HG02973 (cell line): ENCODE data around the gene MAN1C1.
"Not testable (repeated sequence)": the region's sequence is repeated elsewhere in the genome, so short reads cannot be mapped to it uniquely, and the experiment has no call there.

ENCODE experiments used
- ATAC-seq: cut with Tn5 transposase; IDR thresholded peaks from one replicate; pipeline ENCODE4 v1.9.1; 2021; ENCODE audit warnings: moderate library complexity; ENCODE audit not compliant: unreplicated experiment

The MAN1C1 gene

DNA sequence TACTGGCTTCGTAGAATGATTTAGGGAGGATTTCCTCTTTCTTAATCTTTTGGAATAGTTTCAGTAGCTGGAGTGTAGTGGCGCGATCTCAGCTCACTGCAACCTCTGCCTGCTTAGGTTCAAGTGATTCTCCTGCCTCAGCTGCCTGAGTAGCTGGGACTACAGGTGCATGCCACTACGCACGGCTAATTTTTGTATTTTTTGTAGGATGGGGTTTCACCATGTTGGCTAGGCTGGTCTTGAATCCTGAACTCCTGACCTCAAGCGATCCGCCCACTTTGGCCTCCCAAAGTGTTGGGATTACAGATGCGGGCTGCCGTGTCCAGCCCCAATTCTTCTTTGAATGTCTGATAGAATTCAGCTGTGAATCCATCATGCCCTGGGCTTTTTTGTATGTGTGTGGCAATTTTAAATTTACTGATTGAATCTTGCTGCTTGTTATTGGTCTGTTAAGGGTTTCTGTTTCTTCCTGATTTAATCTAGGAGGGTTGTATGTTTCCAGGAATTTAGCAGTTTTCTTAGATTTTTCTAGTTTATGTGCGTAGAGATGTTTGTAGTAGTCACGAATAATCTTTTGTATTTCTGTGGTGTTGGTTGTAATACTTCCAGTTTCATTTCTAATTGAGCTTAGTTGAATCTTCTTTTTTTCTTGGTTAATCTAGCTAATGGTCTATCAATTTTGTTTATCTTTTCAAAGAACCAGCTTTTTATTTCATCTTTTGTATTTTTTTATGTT, 15.3 kb downstream of the MAN1C1 start:
- no peak for ATAC-seq

DNA sequence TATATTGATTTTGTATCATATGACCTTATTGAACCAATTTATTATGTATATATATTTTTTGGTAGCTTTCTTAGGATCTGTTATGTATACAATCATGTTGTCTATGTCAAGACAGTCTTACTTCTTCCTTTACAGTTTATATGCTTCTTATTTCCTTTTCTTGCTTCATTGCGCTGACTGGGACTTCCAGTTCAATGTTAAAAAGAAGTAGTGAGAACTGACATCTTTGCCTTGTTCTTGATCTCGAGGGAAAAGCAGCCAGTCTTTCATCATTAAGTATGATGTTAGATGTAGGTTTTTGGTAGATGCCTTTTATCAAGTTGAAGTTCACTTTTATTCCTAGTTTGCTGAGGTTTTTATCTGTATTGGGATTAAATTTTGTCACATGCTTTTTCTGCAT, 17.5 kb downstream of the MAN1C1 start:
- ATAC-seq, result no peak

DNA sequence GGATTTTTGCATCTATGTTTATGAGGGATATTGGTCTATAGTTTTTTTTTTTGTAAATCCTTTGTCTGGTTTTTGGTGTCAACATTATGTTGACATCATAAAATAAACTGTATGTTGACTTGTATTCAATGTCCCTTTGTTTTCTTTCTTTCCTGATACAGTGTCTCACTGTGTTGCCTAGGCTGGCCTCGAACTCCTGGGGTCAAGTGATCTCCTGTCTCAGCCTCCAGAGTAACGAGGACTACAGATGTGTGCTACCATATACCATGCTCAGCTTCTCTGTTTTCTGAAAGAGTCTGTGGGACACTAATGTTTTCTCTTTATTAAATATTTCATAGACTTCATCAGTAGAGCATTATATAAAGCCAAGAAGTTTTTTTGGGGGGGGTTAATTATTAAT, 18.3 kb downstream of the MAN1C1 start:
- ATAC-seq, result no peak

DNA sequence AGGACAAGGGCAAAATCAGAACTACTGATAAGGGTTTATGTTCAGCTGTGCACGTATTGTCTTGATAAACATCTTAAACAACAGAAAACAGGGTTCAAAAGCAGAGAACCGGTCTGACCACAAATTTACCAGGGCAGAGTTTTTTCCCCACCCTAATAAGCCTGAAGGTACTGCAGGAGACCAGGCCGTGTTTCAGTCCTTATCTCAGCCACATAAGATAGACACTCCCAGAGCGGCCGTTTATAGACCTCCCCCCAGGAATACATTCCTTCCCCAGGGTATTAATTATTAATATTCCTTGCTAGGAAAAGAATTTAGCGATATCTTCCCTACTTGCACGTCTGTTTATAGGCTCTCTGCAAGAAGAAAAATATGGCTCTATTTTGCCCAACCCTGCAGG, 19.6 kb downstream of the MAN1C1 start:
- not testable (repeated sequence) for ATAC-seq

DNA sequence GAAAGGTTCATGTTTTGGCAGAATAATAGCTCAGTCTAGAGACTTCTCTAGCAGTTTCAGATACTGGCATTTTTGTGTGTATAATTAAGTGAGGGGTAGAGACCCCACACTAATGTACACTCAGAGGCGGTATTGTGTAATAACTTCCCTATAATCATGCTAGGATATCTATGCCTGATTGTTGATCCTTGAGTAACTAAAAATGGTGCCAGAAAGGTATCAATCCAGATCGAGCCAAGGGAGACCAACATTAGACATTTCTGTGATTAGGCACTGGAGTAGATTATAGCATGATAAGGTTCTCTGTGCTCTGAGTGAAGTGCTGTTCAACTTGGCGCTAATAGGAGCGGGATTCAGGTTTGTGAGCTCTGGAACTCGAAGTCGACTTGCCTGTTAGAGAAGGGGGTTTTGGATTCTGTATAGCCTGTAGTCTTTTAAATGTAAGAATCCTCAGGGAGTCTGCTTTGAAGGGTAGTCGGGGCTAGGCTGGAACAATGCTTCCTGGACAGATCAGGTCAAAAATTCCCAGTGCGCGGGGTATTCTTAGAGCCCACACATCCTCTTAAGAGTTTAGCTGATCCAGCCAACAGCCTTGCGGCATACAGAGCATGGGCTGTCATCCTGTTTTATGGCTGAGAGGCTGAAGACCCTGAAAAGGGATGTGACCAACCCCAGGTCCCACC, 24.2 kb downstream of the MAN1C1 start:
- no peak for ATAC-seq

DNA sequence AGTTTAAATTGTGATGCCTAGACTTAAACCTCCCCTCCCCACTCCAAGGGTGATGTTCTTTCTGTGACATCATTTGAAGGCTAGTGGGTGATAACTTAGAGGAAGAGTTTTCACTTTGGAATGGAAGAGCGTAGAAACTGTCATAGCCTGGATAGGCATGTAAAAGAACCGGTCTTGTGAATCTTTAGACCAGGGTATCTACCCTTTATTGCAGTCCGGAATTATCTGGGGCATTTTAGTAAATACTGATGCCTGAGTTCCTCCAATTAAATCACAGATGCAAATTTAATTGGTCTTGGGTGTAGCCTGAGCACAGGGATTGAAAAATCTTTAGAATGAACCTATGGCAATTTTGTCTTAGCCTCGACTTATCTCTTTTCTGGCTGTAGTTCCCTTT, 24.7 kb downstream of the MAN1C1 start:
- no peak for ATAC-seq

DNA sequence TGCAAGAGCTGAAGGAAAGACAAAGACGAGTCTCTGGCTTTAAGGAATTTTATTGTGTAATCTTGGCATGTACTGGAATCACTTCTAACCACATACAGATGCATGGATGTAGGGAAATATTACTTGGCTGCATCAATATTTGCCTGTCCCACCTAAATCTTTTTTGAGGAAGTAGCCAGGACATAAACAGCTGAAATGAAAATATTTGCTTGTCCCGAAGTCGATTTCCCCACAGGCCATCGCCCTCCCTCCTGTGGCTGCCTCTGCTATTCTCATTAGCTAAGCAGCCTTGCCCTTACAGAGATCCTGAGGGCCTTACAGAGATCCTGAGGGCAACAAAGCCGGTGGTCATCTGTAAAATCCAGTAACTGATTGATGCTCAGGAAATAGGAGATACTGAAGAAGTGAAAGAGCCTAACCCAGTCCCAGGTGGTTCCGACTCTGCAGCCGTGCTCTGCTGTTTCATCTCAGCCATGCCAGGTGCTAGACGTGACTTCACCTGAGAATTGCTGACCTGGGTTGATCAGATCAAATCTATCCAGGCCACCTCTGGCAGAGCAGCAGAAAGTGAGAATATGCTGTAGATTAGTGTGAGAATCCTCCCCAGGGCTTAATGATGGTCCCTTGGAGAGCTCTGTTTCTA, 25.5 kb downstream of the MAN1C1 start:
- ATAC-seq, result no peak

DNA sequence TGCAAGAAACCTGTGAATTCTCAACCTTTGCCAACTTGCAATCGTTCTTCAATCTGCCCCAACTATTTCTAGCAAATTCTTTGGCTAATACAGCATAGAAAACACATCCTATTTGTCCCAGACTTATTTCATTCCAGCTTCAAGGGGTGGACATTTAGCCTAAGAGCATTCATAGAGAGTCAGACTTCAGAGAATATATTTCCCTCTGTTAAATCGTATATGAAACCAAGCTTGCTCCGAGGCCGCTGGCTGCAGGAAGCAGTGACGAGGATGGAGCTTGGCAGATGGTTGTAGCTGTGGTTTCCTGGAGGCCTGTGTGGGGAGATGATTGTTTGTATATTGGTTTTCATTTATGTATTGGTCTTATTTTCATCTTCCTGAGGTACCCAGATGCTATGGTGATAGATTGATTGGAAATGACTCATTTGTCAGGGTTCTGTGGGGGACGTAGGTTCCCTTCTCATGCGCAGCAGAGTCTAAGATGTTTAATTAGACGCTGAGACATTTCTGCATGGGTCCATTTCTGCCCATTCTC, 26.1 kb downstream of the MAN1C1 start:
- ATAC-seq, result no peak

DNA sequence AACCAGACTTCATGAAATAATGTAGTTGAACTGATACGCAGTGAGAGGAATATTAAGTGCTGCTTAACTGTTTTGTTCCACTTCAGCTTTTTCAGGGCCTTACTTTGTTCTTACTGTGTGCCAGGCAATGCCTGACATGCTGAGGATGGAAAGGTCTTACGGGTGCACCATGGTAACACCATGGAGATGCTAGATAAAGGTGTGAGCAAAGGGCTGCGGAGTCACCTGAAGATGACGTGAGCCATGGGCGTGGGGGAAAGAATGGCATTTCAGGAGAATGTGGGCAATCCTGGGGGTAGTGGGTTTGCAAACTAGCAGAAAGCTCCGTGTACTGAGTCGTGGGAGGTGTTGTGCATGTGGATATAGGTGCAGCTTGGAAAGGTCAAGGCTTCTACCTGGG, 27.3 kb downstream of the MAN1C1 start:
- ATAC-seq, result no peak

DNA sequence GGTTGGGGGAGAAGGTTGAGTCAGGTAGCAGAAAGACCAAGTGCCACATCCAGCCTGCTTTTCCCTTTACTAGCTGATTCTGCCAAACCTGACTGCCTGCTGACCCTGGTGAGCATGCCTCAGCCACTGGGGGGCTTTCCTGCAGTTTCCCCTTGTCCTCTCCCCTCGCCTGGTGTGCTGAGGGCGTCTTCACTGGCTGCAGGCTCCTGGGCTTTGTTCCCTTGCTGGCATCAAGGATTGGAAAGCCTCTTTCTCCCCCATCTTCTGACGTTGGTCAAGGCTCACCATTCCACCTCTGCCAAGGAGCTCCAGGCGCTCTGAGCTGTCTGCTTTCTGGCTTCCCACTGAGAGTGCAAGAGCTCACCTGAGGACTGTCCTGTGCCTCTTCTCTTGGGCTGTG, 28.4 kb downstream of the MAN1C1 start:
- no peak for ATAC-seq

DNA sequence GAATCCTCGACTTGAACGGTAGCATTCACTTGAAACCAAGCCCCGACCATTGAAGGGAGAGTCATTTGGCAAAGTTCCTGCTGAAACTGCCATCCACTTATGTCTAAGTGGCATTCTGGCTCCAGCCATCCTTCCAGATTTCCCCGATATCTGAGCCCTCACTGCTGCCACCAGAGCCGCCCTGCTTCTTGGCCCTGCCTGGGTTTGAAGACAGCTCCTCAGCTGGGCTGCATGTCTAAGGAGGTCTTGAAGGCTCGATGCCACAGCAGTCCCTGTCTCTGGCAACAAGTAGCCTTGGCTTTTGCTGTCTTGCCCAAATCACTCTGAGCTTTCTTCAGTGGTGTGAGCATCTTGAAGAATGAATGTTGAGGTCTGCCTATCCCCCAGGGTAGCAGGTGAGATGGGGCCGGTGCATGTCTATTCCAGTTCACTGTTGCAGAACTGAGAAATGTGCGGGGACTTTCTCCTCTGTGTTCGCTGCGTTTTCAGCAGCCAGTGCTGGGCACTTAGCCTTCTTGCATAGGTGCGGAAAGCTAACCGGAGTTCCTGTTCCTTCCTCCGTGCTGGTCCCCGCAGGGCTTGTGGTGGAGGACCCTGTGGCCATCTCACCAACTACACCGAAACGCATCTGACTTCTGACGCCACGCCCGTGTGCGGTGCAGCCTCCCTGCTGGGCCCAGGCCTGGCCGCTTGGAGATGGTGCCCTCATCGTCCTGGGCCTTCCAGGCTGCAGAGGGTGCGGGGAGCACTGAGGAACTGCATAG, 29.2 kb downstream of the MAN1C1 start:
- ATAC-seq, result no peak

DNA sequence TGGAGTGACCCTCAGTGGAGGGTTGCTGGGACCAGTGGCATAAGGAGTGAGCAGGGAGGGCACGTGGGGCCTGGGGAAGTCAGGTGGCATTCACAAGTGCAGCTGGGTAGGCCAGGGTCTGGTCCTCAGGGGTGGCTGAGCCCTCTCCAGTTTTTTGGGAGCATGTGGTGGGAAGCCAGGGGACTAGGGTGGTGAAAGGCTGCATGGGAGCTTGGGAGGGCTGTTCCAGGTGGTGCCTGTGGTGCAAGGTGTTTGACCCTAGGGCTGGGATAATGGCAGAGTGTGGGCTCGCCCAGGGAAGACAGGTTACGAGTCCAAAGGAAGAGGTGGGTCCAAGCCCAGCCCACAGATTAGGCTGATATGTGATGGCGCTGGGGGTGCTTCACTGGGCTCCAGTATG, 30.5 kb downstream of the MAN1C1 start:
- no peak for ATAC-seq

DNA sequence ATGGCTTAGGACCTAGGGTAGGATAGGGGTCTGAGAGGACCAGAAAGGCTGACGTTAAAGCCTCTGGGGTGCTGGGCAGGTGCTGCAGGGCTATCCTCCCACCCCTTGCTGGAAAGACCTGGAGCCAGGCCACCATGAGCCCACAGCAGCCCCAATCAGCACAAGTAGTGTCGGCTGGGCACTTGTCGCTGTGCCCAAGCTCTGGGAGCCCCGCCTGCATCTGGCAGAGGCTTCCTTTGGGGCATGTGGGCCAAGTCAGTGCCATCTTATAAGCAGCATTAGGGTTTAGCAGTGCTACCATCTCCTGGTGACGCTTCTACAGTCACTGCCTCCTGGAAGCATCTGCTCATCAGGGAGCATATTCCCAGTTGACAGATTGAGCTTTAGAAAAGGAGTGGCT, 31.3 kb downstream of the MAN1C1 start:
- ATAC-seq, result no peak

DNA sequence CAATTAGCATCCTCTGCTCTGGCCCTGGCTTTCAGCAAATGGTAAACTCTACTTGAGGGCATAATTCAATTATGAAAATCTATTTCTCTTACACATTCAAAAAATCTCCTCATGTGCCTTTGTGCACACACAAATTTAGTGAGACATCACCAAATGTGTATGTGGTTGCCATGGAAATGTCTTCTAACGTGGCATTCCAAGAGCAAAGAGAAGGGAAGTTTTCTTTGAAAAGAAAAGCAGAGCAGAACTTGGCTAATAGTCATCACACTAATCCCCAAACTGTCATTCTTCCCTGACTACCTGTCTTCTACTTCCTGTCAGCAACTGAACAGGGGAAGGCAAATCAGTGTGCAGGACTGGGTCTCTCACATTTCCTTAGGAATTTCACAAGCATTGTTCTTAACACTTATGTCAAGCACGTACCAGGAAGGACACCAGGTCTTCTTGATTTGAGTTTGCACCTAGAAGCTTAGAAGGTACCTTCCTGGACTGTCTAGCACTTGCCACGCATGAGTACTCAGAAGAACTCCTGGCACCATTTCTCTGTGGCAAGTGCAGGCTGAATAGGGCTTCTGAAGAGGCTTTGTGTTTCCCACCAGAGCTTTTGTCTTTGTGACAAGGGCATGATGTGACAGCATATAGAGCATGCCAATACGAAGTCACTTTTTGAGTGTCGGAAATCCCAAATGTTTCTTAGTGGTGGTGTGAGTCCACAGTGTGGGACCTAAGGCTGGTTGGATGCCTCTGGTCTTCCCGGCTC, 32.3 kb downstream of the MAN1C1 start:
- ATAC-seq, result no peak

DNA sequence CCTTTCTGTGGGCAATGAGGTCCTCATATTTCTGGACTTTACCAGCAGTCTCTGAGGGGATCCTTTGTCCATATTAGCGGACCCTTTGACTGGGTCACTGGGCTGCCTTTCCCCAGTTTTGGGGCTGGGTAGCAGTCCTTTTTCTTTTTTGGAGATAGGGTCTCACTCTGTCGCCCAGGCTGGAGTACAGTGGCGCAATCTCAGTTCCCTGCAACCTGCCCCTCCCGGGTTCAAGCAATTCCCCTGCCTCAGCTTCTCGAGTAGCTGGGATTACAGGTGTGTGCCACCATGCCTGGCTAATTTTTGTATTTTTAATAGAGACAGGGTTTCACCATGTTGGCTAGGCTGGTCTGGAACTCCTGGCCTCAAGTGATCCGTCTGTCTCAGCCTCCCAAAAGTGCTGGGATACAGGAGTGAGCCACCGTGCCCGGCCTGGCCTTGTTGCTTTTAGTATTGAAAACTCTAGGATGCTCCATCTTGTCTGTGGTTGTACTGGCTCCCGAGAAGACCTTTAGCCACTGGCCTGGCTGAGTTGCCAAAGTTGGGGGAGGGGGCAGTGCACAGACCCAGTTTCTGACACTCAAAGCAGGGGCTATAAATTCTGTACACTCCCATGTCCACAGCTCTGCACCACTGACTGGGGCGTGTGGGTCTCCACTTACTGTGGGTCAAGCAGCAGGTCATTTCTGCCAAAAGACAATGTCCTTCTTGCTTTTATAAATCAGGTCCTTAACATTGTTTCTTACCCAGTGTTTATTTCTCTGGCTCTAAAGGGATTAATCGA, 33.1 kb downstream of the MAN1C1 start:
- no peak for ATAC-seq

DNA sequence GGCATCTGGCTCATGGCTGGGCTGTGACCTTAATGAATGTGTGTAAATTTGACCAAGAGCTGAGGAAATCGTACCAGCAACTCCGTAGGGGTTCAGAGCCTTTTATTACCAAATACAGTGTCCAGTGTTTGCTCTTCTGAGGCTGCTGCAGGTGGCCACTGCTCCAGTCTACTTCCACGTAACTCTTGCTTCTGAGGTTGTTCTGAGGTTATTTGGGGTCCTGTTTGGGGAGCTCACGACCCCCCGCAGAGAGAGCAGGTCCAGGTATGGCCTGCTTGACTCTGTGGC, 33.6 kb downstream of the MAN1C1 start:
- no peak for ATAC-seq

DNA sequence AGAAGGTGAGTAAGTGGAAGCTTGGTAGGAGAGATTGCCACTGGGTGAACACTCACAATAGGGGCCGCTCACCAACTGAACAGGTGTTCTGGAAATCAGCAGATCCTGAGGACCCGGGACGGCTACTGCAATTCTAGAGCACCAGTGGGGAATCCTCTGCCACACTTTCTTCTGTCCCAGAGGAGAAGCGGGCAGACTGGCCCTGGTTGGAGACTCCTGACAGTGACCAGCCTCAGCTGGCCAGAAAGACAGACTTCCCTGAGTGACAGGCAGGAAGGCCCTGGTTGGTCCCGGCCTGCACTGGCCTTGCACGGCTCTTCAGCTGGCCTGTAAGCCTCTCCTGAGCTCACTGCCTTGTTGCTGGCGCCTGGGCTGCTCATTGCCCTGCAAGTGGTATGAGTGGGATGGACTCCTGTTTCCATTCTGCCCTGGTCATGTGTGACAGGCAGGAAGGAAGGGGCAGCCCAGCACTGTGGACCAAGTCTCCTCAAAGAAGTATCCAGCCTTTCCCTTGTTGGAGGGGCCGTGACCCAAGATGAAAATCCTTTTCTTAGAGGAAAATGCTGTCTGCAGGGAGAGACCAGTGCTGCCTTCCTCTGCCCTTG, 34.5 kb downstream of the MAN1C1 start:
- ATAC-seq, result no peak

DNA sequence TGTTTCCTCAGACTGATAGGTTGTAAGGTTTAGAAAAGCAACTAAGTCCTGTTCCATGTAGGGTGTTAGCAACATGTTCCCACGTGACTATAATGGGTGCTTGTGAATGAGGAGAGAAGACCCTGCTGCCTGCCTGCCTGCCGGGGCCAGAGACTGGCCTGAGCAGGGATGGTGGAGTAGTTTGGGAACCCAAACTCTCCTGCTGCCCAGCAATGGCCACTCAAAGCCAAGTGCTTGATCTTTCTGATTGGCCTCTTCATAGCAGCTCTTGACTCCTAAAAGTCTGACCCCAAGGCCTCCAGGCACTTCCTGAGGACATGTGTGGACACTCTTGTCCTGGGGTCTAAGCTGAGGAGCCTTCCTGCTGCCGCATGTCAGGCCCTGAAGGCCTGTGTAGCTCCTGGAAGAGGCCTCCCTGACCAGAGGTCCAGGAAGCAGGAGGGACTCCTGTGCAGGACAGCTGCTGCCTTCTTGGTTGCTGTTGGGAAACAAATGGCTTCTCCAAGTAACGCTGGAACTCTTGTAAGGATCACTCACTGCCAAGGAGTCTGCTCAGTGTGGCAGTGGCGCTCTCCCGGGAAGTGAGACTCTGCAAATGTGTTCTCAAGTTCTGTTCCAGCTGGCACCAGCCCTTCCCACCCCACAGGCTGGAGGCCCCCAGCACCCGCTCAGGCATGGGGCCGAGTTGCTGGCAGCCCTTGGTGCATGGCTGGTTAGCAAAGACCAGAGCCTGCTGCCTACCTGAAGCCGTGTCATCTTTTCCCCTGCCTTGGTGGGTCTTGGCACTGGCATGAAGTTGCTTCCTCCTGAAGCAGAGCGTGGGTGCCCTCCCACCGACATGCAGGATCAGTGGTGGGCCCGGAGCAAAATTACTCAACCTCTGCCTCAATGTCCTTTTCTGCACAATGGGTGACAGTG, 35.5 kb downstream of the MAN1C1 start:
- ATAC-seq, result no peak

DNA sequence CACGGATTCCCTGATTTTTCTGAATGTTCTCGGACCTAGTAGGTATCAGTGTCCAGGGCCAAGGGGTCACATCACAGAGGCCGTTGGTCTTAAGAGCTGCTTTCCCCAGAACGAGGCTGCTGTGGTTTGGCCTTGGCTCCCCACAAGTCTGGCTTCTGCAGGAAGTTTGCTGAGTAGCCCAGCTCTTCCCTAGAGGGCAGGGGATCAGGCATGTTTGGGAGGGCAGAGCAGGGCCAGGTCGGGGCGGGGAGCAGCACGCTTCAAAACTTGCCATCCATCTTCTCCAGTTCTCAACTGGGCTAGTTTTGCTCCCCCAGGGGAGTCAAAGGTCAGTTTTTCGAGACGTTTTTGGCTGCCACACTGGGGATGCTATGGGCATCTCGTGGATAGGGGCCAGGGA, 37.0 kb downstream of the MAN1C1 start:
- no peak for ATAC-seq
